A549 treated with dexamethasone at 1 μM for 4 hours (cell line): ENCODE results near the gene TTC13. TPM values are rescaled to one million over a fixed set of nuclear protein-coding genes. Genes with fewer than 3 reads are reported as not detected.

Experiments
- total RNA-seq: library from RNA; stranded (reverse); fragments of 200-300 nt; extraction: Qiagen RNA extraction; gene quantifications from 5 replicates; pipeline ENCODE4 v1.2.3, GENCODE V29; 2022

Gene TTC13
- 8.2 to 11.4 TPM (median 10.0 TPM) in 5 replicates for total RNA-seq

GRCh38 chr1:230978491-230979388 lies at the start of gene TTC13, which contains the start of gene ARV1:
TSS of gene TTC13 (minus strand) at chr1:230978861. CDS start at chr1:230978830, 31 bp downstream.
TSS of gene ARV1 (plus strand) at chr1:230979094. CDS start at chr1:230979106, 12 bp downstream.

GRCh38 chr1:230867903-230868735 lies 110.5 kb downstream of the TTC13 start, which contains the start of gene C1orf198:
TSS of gene C1orf198 (minus strand) at chr1:230868521. CDS start at chr1:230868512, 9 bp downstream.

Other genes starting within 250 kb of the TTC13 start
- not detected in 5 replicates for gene CAPN9, start 231.5 kb downstream of the TTC13 start, total RNA-seq
- gene C1orf198, start 110.3 kb downstream of the TTC13 start, total RNA-seq = 17.6 to 21.1 TPM (median 20.2 TPM) in 5 replicates
- 25.1 to 27.3 TPM (median 26.6 TPM) in 5 replicates for gene ARV1, start 233 bp upstream of the TTC13 start, total RNA-seq
- gene FAM89A, start 61.4 kb upstream of the TTC13 start, total RNA-seq = 11.0 to 14.4 TPM (median 13.1 TPM) in 5 replicates
- gene TRIM67, start 183.2 kb upstream of the TTC13 start, total RNA-seq = 0.03 to 0.22 TPM (median 0.11 TPM) in 5 replicates